Measurements from ENCODE around the gene TUBGCP3.

TUBGCP3 gene

DNA sequence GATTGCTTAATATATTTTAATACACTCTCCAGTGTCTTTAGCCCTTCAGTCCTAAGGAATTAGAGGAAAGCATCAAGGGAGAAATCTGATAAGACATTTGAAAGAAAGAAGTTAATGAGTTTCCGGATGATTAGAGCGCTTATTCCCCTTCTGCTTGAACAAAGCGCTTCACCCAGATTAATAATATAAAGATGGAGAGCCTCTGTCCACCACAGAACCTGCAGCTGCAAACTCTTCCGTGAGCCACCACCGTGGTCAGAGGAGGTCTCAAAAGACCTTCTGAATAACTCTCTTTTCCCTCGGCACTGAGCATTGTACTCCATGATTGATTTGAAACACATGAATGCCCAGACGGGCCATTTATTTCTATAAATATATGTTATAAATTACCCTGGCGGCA lies 14.2 kb upstream of the TUBGCP3 start:
- no peak for DNase-seq (ENCODE audit: low read depth)
- no peak overlapping the region for H3K4me3 ChIP-seq (ENCODE audit: low read depth, low read length)
- TF ChIP-seq, protein P1, sequence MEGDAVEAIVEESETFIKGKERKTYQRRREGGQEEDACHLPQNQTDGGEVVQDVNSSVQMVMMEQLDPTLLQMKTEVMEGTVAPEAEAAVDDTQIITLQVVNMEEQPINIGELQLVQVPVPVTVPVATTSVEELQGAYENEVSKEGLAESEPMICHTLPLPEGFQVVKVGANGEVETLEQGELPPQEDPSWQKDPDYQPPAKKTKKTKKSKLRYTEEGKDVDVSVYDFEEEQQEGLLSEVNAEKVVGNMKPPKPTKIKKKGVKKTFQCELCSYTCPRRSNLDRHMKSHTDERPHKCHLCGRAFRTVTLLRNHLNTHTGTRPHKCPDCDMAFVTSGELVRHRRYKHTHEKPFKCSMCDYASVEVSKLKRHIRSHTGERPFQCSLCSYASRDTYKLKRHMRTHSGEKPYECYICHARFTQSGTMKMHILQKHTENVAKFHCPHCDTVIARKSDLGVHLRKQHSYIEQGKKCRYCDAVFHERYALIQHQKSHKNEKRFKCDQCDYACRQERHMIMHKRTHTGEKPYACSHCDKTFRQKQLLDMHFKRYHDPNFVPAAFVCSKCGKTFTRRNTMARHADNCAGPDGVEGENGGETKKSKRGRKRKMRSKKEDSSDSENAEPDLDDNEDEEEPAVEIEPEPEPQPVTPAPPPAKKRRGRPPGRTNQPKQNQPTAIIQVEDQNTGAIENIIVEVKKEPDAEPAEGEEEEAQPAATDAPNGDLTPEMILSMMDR (IDR thresholded peaks at IDR 0.05; ENCODE audit: control insufficient read depth, extremely low read depth, insufficient read depth), result no peak

DNA sequence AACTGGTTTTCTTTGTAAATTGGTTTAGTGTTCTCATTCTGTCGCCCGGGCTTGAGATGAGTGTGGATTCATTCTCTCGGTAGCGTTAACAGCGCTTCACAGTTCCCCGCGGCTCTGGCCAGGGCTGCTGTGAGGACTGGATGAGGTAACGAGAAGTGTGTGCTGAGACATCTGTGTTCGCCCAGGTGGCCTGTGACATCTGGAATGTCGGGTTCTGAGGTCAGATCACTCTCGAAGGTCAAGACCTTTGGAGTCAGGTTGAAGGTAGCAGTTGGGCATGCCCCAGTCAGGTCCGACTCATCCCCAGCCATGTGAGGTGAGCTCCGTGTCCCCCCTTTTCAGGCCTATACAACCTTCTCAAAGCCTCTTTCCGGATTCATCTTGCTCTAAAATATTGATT lies 13.4 kb upstream of the TUBGCP3 start:
- H3K4me3 ChIP-seq (ENCODE audit: low read depth, low read length), result no peak overlapping the region
- TF ChIP-seq, protein P1 (IDR thresholded peaks at IDR 0.05; ENCODE audit: control insufficient read depth, extremely low read depth, insufficient read depth), result no peak
- DNase-seq (ENCODE audit: low read depth), result no peak

DNA sequence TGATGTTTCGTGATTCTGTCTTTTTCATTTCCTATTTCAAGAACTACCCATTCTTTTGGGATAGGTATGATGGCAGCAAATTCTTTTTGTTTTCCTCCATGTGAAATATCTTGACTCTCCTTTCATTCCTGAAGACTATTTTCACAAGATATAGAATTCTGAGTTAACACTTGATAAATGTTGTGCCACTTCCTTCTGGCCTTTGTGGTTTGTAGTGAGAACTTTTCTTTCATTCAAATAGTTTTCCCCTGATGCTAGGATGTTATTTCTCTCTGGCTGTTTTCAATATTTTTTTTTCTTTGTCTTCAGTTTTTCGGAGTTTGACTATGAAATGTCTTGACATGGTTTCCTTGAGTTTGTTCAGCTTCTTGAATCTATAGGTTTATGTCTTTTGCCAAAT lies 8.3 kb upstream of the TUBGCP3 start:
- DNase-seq (ENCODE audit: low read depth), result no peak
- H3K4me3 ChIP-seq (ENCODE audit: low read depth, low read length), result no peak overlapping the region
- TF ChIP-seq, protein P1 (IDR thresholded peaks at IDR 0.05; ENCODE audit: control insufficient read depth, extremely low read depth, insufficient read depth), result no peak

DNA sequence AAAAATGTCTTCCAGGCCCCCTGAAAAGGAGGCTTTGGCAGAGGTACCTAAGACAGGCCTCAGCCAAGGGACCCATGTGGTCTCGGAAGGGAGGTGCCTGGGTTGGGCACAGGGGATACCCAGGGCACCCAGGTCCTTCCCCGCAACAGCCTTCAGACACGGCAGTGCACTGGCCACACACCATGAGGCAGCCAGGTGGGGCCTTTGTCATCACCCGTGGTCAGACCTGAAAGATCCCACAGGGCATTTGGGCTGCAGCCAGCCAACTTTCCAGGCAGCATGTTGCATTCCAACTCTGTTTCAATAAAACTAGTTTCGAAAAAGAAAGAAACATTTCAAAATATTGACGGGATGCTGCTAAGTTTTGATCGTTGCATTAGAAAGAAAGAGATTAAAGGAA lies 4.7 kb upstream of the TUBGCP3 start:
- DNase-seq (ENCODE audit: low read depth), result no peak
- TF ChIP-seq, protein P1 (IDR thresholded peaks at IDR 0.05; ENCODE audit: control insufficient read depth, extremely low read depth, insufficient read depth), result no peak
- H3K4me3 ChIP-seq (ENCODE audit: low read depth, low read length), result no peak overlapping the region

DNA sequence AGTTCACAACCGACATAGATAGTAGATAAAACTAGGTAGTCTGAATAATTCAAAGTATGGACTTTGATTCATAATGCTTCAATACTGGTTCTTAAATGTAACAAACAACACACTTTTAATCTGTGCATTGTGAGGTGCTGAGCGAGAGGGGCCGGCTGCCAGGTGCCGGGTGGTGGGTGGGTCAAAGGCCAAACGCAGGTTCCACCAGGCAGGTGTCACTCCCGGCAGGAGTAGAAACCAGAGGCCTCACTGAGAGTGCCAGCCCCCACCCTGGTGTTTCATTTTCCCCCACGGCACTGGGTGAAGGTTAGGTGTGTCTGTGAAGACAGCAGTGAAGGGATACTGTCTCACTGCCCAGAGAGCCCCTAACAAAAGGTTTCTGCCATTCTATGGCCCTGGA lies 4.2 kb upstream of the TUBGCP3 start:
- no peak overlapping the region for H3K4me3 ChIP-seq (ENCODE audit: low read depth, low read length)
- TF ChIP-seq, protein P1 (IDR thresholded peaks at IDR 0.05; ENCODE audit: control insufficient read depth, extremely low read depth, insufficient read depth), result no peak
- DNase-seq (ENCODE audit: low read depth), result no peak

DNA sequence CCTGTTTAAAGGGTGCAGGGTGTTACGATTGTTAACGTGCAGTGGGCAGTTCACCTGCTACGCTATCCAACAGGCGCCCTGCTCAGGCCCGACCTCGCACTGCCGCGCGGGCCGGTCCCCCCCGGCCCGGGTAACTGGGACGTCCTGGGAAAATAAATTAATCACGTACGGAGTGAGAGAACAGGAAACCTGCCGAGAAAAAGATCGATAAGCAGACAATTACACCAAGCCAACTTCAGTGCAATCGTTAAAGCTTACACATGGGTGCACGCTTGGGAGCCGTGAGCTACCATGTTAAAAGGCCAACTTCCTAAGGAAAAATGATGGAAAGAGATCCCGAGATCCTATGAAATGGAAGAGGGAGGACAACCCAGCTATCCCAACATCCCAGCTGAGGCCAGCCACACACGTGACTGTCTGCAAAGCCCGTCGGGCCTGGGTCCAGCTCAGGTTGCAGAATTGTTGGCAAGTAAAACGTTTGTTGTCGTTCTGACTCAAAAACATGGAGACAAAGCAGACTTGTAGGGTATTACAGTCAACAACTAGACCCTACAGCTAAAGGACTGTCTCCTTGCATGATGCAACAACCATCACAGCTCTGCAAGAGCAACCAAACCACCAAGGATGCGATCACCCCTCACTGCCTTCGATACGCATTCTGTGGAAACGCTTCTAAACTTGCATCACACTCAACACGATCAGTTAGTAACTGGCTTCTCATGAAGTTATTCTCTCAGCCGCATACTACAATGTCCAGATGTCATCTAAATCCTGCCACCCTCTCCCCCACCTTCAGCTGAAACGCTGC lies 741 bp upstream of the TUBGCP3 start:
- H3K4me3 ChIP-seq (ENCODE audit: low read depth, low read length), result peak overlapping the region; percentile 78
- TF ChIP-seq, protein P1 (IDR thresholded peaks at IDR 0.05; ENCODE audit: control insufficient read depth, extremely low read depth, insufficient read depth), result no peak
- no peak for DNase-seq (ENCODE audit: low read depth)

Measured in LNCaP clone FGC (cell line).